Left renal pelvis (tissue), 4 donors: ENCODE data around the gene RNF31. TPM values are rescaled to one million over a fixed set of nuclear protein-coding genes. Genes with fewer than 3 reads are reported as not detected.
A peak's percentile ranks its signal among the peaks of the same experiment; 100 is the strongest.

Experiments used
- DNase-seq, 4 donors: peaks; one replicate each; pipeline ENCODE4 v3.0.0-alpha.2; 2013; ENCODE audit warnings: low read depth in 4 of 4, low spot score in 3 of 4
- polyA plus RNA-seq, 4 donors: library from polyadenylated mRNA; unstranded; fragments of 120-200 nt; gene quantifications; one replicate each; pipeline ENCODE4 v1.2.1, GENCODE V29; 2013; ENCODE audit not compliant: insufficient read length in 4 of 4

The RNF31 gene
- polyA plus RNA-seq, 4 donors: 44.8 to 59.8 (median 47.4) TPM

GRCh38 chr14:24179961-24180796 is 32.9 kb downstream of the RNF31 start:
- DNase-seq: peak in 1 of 4 donors; percentile 53

- no peak for DNase-seq
Measured at GRCh38 chr14:24181371-24182077, 34.2 kb downstream of the RNF31 start.

GRCh38 chr14:24182110-24182882 is 35.0 kb downstream of the RNF31 start:
- DNase-seq: no peak

- DNase-seq: no peak
Measured at GRCh38 chr14:24183014-24183481, 35.8 kb downstream of the RNF31 start.

- no peak for DNase-seq
Measured at GRCh38 chr14:24184104-24184970, 37.0 kb downstream of the RNF31 start.

GRCh38 chr14:24185026-24185425 is 37.7 kb downstream of the RNF31 start:
- no peak for DNase-seq

- no peak for DNase-seq
Measured at GRCh38 chr14:24185741-24186140, 38.4 kb downstream of the RNF31 start.

- no peak for DNase-seq
Measured at GRCh38 chr14:24186831-24187538, 39.7 kb downstream of the RNF31 start.

- no peak for DNase-seq
Measured at GRCh38 chr14:24187539-24187915, 40.2 kb downstream of the RNF31 start.

- DNase-seq: peak; percentile 87 to 95 (median 92)
Measured at GRCh38 chr14:24188251-24189058, 41.2 kb downstream of the RNF31 start, which contains the start of gene IPO4. TSS of gene IPO4 (minus strand) at chr14:24188816. CDS start at chr14:24188787, 29 bp downstream.

- DNase-seq: no peak
Measured at GRCh38 chr14:24189059-24189375, 41.7 kb downstream of the RNF31 start.

- no peak for DNase-seq
Measured at GRCh38 chr14:24189460-24189859, 42.2 kb downstream of the RNF31 start.

GRCh38 chr14:24190416-24190815 is 43.1 kb downstream of the RNF31 start:
- DNase-seq: no peak

GRCh38 chr14:24192933-24193332 is 45.6 kb downstream of the RNF31 start:
- no peak for DNase-seq

- DNase-seq: no peak
Measured at GRCh38 chr14:24194186-24194872, 47.0 kb downstream of the RNF31 start.

GRCh38 chr14:24194873-24195185 is 47.5 kb downstream of the RNF31 start:
- DNase-seq: no peak

- DNase-seq: peak in 3 of 4 donors; percentile 71 to 84 (median 77)
Measured at GRCh38 chr14:24195186-24196070, 48.1 kb downstream of the RNF31 start, which contains the start of gene TM9SF1. TSS of gene TM9SF1 (minus strand) at chr14:24195441. CDS start at chr14:24195019, 422 bp downstream.
